HG03439 (cell line): ENCODE data around the gene TM4SF18.

Source experiments
- ATAC-seq: cut with Tn5 transposase; IDR thresholded peaks from one replicate; pipeline ENCODE4 v1.9.1; 2021; ENCODE audit warnings: mild to moderate bottlenecking, moderate library complexity; ENCODE audit not compliant: unreplicated experiment

Gene TM4SF18

GRCh38 chr3:149331396-149331795, 2.0 kb downstream of the TM4SF18 start:
- no peak for ATAC-seq

- no peak for ATAC-seq
These were observed 2.7 kb downstream of the TM4SF18 start for GRCh38 chr3:149330609-149331331.

GRCh38 chr3:149327156-149327555, 6.3 kb downstream of the TM4SF18 start:
- ATAC-seq, result no peak

GRCh38 chr3:149325581-149325980, 7.9 kb downstream of the TM4SF18 start:
- no peak for ATAC-seq

- ATAC-seq, result no peak
These were observed 9.1 kb downstream of the TM4SF18 start for GRCh38 chr3:149324332-149324731.

GRCh38 chr3:149321640-149322039, 11.8 kb downstream of the TM4SF18 start:
- ATAC-seq, result no peak

GRCh38 chr3:149321136-149321535, 12.3 kb downstream of the TM4SF18 start:
- no peak for ATAC-seq

GRCh38 chr3:149319750-149320149, 13.7 kb downstream of the TM4SF18 start:
- ATAC-seq, result no peak

- ATAC-seq, result no peak
These were observed 16.4 kb downstream of the TM4SF18 start for GRCh38 chr3:149317072-149317471.

GRCh38 chr3:149316437-149316836, 17.0 kb downstream of the TM4SF18 start:
- no peak for ATAC-seq

GRCh38 chr3:149315694-149316093, 17.7 kb downstream of the TM4SF18 start:
- no peak for ATAC-seq

GRCh38 chr3:149314807-149315578, 18.4 kb downstream of the TM4SF18 start:
- ATAC-seq, result no peak

- no peak for ATAC-seq
These were observed 19.9 kb downstream of the TM4SF18 start for GRCh38 chr3:149313542-149313941.

GRCh38 chr3:149310796-149311534, 22.5 kb downstream of the TM4SF18 start:
- no peak for ATAC-seq

- no peak for ATAC-seq
These were observed 26.0 kb downstream of the TM4SF18 start for GRCh38 chr3:149307435-149307783.

GRCh38 chr3:149306751-149307434, 26.5 kb downstream of the TM4SF18 start:
- no peak for ATAC-seq

GRCh38 chr3:149305376-149305775, 28.1 kb downstream of the TM4SF18 start:
- ATAC-seq, result no peak

- ATAC-seq, result no peak
These were observed 33.3 kb downstream of the TM4SF18 start for GRCh38 chr3:149299938-149300801.

- no peak for ATAC-seq
These were observed 36.5 kb downstream of the TM4SF18 start for GRCh38 chr3:149296972-149297371.

GRCh38 chr3:149292666-149293065, 40.8 kb downstream of the TM4SF18 start:
- no peak for ATAC-seq
